Lower leg skin (tissue), 3 donors: ENCODE data around the gene ALPL.

Source experiments
- POLR2A ChIP-seq, 2 donors: fragments of 450-650 bp; IDR thresholded peaks; one replicate each; pipeline ENCODE4 v1.6.1; 2016 to 2017; ENCODE audit warnings: antibody characterized with exemption in 2 of 2, mild to moderate bottlenecking in 1 of 2, moderate library complexity in 1 of 2
- TF ChIP-seq, protein P1 (sequence below), 3 donors: fragments of 450-650 bp; IDR thresholded peaks; one replicate each; pipeline ENCODE4 v1.5.1; 2016; ENCODE audit warnings: antibody characterized with exemption in 3 of 3, mild to moderate bottlenecking in 3 of 3, moderate library complexity in 2 of 3

- TF ChIP-seq, protein P1, sequence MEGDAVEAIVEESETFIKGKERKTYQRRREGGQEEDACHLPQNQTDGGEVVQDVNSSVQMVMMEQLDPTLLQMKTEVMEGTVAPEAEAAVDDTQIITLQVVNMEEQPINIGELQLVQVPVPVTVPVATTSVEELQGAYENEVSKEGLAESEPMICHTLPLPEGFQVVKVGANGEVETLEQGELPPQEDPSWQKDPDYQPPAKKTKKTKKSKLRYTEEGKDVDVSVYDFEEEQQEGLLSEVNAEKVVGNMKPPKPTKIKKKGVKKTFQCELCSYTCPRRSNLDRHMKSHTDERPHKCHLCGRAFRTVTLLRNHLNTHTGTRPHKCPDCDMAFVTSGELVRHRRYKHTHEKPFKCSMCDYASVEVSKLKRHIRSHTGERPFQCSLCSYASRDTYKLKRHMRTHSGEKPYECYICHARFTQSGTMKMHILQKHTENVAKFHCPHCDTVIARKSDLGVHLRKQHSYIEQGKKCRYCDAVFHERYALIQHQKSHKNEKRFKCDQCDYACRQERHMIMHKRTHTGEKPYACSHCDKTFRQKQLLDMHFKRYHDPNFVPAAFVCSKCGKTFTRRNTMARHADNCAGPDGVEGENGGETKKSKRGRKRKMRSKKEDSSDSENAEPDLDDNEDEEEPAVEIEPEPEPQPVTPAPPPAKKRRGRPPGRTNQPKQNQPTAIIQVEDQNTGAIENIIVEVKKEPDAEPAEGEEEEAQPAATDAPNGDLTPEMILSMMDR (IDR thresholded peaks at IDR 0.05) = no peak
- TF ChIP-seq POLR2A (IDR thresholded peaks at IDR 0.05) = no peak
Observed at GRCh38 chr1:21577933-21578332, 68.7 kb downstream of the ALPL start.
